ES-I3 (cell line): ENCODE measurements around the gene PACS2.
"Not testable (repeated sequence)": the region's sequence is repeated elsewhere in the genome, so short reads cannot be mapped to it uniquely, and the experiment has no call there.

Experiments used
- H3K36me3 ChIP-seq: 2 replicates; pipeline ENCODE4 v1.6.1; 2013; ENCODE audit warnings: mild to moderate bottlenecking, low read length, control low read depth, moderate library complexity; ENCODE audit not compliant: insufficient read depth
- H3K4me1 ChIP-seq: 2 replicates; pipeline ENCODE4 v1.6.1; 2013; ENCODE audit warnings: mild to moderate bottlenecking, control low read depth, low read length; ENCODE audit not compliant: insufficient read depth
- H3K9ac ChIP-seq: 2 replicates; pipeline ENCODE4 v1.6.1; 2013; ENCODE audit warnings: low read depth, mild to moderate bottlenecking, low read length, moderate library complexity
- H3K9me3 ChIP-seq: 2 replicates; pipeline ENCODE4 v1.6.1; 2013; ENCODE audit warnings: mild to moderate bottlenecking, low read length, moderate library complexity; ENCODE audit not compliant: control insufficient read depth, insufficient read depth

PACS2 gene

DNA sequence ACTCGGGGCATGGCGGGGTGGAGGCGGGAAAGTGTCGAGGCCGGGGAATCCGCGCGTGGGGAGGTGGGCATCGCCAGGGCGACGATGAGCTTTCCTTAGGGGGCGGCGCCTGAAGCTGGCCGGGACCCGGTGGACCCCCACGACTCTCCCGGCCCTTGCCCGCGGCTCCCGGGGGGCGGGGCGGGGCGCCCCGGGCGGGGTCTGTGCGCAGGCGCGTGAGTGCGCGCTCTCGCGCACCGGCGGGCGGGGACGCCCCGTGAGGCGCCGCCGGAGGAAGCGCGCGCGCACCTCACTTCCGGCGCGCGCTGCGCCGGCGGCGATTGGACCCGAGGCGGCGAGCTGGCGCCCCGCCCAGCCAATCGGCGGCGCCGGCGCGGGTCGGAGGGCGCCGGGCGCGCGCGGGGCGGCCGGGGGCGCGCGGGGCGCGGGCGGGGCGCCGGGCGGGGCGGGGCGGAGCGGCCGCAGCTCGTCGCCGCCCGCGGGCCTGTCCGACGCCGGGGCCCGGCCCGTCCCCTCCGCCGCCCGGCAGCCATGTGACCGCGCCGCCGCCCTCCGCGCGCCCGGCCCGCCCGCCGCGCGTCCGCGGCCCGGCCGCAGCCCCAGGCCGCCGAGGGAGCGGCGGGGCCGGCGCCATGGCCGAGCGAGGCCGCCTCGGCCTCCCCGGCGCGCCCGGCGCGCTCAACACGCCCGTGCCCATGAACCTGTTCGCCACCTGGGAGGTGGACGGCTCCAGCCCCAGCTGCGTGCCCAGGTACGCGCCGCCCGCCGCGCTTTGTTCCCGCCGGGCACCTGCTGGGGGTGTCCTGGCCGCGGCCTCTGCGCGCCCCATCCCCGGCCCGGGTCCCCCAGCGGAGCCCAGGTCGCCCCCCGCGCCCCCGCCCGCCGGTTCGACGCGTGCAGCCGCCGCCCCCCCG, at the start of gene PACS2:
PACS2 (plus strand) TSS at position 462 of the 914 bp plus-strand sequence; CDS start at position 633, 171 bp downstream.
- Histone ChIP-seq H3K36me3 (no peaks in the 10 kb centered on the region), H3K9ac (peak within 1 kb of the TSS; percentile 45), H3K4me1 (peaks cover 9% of the 10 kb centered on the region; the same call in 1 of the 2 replicates), H3K9me3 (no peaks in the 10 kb centered on the region)

DNA sequence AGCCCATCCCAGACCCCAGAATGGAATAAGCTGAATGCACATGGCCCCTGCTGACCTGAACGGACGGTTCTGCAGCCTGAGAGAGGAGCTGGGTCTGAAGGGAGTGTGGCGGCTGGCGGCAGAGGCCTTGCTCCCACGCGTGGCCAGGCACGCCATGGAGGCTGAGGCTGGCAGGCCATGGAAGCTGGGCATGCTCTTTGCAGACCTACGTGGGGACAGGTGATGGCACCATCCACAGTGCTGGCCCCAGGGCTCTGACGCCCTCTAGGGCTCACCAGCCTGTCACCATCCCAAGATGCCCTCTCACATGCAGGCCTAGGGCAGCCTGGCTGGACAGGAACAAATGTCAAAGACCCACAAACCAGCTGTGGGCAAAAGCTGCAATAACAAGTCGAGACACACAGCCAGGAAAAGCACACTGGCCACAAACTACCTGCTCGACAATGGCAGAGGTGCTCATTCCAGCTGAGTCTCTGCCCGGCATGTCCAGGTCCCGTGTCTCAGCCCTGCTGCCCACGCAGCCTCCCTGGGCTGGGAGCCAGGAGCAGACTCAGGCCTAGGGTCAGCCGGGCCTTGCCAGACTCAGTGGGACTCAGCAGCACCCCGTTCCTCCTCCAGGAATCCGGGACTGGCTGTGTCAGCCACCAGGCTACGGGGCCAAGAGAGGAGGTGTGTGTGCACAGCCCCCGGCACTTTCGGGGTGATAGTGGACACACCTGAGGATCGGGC, 46.6 kb upstream of the PACS2 start:
- Histone ChIP-seq H3K9ac (no peak overlapping the region), H3K36me3 (no peaks in the 10 kb centered on the region), H3K9me3 (no peaks in the 10 kb centered on the region), H3K4me1 (no peaks in the 10 kb centered on the region)

DNA sequence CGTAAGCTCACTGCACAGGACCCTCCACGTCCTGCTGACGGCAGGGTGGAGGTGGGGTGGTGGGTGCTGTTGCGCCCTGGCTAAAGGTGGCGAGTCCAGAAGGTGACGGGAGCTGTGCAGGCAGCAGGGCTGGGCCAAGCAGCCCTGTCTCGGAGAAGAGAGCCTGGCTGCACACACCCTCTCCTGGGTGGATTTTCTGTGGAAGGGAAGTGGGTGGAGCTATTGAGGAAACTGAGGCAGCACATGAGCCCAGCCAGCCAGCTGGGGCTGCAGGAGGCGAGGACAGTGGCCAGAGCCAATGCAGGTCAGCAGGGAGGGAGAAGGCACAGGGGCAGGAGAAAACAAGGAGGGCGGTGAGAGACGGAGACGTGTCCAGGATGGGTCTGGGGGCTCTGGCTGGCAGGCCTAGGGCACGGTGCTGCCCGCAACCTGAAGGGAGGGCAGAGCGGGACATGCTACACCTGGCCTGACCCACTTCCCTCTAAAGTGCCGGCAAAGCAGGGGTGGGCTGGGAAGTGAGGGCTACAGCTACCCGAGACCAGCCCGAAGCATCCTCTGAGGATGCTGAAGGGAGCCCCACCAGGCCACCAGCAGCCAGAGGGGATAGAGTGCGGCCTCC, 45.7 kb upstream of the PACS2 start:
- Histone ChIP-seq H3K9ac (no peak overlapping the region), H3K36me3 (no peaks in the 10 kb centered on the region), H3K4me1 (no peaks in the 10 kb centered on the region), H3K9me3 (no peaks in the 10 kb centered on the region)

DNA sequence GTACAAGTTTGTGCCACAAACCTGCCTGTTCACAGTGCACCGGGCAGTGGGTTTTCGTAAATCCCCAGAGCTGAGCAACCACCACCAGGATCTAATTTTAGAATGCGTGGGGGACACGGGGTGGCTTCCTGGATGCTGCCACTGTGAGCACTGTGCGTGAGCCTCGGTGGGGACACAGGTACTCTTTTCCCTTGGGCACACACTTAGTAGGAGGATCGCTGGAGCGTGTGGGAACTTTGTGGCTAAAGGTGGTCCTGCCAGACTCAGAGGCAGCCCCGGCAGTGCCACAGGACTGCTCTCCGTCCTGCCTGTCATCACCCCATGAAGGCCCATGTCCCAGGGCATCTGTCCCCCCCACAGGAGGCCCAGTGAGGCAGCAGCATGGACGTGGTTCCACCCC, 45.1 kb upstream of the PACS2 start:
- H3K9me3 ChIP-seq = no peaks in the 10 kb centered on the region
- no peaks in the 10 kb centered on the region for H3K36me3 ChIP-seq
- H3K4me1 ChIP-seq = no peaks in the 10 kb centered on the region
- no peak overlapping the region for H3K9ac ChIP-seq

DNA sequence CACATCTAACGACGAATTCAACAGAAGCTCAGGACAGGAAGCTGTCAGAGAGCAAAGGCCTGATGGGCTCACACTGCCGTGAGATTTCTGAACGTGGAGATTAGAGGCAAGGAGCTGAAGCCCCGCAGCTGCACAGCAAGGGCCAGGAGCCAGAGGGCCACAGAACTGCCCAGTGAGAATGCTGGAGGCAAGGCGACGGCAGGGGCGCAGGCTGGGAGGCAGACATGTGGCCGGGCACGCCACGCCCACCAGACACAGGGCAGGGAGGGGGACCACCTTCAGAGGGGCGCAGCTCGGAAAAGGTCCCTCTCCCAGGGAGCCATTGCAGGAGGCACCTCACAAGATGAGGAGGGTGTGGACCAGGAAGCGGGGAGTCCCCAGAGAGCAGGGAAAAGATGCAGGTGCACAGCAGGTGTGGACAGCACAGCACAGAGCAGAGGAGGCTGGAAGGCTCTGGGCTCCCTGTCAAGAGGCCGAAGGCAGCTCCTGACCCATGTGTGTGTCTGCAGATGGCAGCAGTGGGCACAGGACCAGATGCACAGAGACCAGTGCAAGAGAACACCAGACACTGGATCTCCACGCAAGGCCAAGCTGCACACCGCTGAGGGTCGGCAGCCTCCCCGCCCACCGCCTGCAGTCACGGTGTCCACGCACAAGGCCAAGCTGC, 43.2 kb upstream of the PACS2 start:
- H3K9ac ChIP-seq = no peak overlapping the region

DNA sequence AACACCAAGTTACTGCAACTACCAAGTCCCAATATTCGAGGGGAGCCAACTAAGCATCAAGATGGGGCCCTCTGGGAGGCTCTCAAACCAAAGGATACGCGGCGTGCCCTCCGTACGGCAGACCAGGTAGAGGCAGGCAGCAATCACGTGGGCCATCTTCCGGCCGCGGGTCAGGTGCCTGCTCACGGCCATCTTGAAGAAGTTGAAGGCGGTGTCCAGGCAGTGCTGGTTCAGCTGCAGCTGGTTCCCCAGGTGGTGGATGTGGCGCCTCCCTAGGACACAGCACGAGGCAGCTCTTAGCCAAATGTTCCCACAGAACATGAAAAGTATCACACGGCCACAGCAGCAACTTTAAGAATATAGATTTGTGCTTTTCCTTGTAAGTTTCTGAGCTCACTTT, 41.9 kb upstream of the PACS2 start:
- Histone ChIP-seq H3K36me3 (no peaks in the 10 kb centered on the region), H3K9ac (no peak overlapping the region), H3K4me1 (no peaks in the 10 kb centered on the region)

More for the DNA sequence above, 43.2 kb upstream of the PACS2 start:
- H3K9me3 ChIP-seq = no peaks in the 10 kb centered on the region
- no peaks in the 10 kb centered on the region for H3K36me3 ChIP-seq
- H3K4me1 ChIP-seq = no peaks in the 10 kb centered on the region

DNA sequence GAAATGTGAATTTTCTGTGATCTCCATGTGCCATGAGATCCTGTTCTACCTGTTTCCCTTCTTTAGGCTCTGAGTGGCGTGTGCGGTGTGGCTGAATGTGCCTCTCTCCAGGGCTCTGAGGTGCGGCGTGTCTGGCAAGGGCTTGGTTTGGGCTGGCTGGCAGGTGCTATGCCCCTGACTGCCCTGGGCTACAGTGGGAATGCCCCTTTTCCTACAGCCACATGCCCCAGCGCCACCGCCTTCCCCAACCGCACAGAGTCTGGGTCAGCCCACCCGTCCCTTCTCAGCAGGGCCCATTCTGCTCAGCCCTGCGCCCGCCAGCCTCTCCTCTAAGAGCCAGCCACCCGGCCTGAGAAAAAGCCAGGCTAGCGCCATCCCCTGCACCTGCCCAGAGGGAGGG, 41.5 kb upstream of the PACS2 start:
- Histone ChIP-seq H3K36me3 (no peaks in the 10 kb centered on the region), H3K9ac (no peak overlapping the region), H3K4me1 (no peaks in the 10 kb centered on the region), H3K9me3 (no peaks in the 10 kb centered on the region)

More for the DNA sequence above, 41.9 kb upstream of the PACS2 start:
- no peaks in the 10 kb centered on the region for H3K9me3 ChIP-seq

DNA sequence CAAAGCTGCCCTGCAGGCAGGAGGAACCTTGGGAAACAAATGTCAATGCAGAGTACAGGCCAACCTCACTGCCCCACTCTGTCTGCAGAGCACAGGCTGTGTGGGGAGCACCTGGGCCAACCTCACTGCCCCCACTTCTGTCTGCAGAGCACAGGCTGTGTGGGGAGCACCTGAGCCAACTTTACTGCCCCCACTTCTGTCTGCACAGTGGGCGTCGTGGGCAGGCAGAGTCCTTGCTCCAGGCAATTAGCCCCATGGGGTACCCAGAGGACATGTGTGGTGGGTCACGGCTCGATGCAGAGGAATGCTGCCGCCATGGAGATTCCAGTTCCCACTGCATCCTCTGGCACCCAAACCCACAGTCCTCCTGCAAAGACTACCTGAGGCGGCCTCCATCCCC, 39.9 kb upstream of the PACS2 start:
- H3K4me1 ChIP-seq = no peaks in the 10 kb centered on the region
- H3K9ac ChIP-seq = no peak overlapping the region
- no peaks in the 10 kb centered on the region; the same call in 1 of the 2 replicates for H3K9me3 ChIP-seq
- no peaks in the 10 kb centered on the region for H3K36me3 ChIP-seq

DNA sequence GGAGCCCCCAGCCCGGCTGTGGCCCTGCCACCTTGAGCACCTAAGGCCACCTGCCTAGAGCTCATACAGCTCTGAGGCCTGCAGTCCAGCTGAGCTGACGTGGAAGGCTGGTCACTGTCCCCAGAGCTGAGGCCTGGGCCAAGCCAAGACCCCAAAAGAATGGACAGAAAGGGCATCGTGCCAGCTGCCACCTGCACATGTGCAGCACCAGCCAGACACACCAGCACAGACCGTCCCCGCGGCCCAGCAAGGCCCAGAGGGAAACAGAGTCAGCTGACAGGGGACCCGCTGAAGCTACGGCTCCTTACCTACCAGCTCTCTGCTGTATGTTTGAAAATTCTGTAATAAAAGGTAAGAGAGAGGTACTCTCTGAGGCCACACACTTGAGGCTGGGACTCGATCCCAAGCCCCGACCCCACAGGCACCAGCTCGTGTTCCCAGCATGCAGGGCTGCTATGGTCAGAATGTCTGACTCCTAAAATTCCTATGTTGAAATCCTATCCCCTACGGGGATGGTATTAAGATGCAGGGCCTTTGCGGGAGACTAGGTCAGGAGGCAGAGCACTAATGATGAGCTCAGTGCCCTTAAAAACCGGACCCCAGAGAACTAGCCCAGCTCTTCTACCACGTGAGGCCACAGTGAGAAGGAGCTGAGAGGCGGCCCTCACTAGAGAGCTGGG, 39.1 kb upstream of the PACS2 start:
- no peaks in the 10 kb centered on the region for H3K4me1 ChIP-seq
- no peak overlapping the region for H3K9ac ChIP-seq
- no peaks in the 10 kb centered on the region for H3K36me3 ChIP-seq
- no peaks in the 10 kb centered on the region; the same call in 1 of the 2 replicates for H3K9me3 ChIP-seq

DNA sequence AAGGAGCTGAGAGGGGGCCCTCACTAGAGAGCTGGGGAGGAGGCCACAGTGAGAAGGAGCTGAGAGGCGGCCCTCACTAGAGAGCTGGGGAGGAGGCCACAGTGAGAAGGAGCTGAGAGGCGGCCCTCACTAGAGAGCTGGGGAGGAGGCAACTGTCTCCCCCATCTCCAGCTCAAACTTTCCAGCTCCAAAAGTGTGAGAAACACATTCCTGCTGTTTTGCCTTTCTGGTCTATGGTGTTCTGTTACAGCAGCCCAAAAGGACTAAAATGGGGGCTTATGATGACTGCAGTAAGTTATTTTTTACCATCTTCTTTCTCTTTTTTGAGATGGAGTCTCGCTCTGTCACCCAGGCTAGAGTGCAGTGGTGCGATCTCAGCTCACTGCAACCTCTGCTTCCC, 37.1 kb upstream of the PACS2 start:
- H3K9ac ChIP-seq, H3K4me1 ChIP-seq, H3K36me3 ChIP-seq, H3K9me3 ChIP-seq: not testable (repeated sequence)

DNA sequence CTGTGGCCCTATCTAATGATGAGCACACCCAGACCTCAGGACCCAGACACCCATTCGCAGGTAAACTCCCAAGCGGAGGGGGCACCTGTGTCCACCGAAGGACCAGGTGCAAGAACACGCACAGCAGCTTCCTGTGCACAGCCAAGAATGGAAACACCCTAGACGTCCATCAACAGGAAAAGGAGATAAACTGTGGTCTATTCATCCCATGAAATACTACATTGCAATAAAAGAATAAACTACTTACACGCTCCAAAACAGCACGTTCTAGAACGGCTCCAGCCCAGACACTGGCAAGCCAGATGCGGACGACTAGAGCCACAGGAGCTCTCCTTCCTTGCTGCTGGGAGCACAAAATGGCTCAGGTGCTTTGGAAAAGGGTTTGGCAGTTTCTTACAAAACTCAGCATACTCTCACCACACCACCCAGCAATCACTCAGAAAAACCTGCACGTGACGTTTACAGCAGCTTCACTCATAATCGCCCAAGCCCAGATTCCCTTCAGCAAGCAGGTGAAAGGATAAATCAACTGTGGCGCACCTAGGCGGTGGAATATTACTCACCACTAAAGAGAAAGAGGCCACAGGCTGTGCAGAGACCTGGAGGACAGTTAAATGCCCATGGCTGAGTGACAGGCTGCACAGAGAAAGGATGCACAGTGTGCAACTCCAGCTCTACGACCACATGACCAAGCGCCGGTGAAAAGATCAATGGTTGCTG, 34.7 kb upstream of the PACS2 start:
- H3K36me3 ChIP-seq = no peaks in the 10 kb centered on the region
- H3K4me1 ChIP-seq = no peaks in the 10 kb centered on the region; the same call in 1 of the 2 replicates
- H3K9me3 ChIP-seq = no peaks in the 10 kb centered on the region; the same call in 1 of the 2 replicates
- no peak overlapping the region for H3K9ac ChIP-seq

DNA sequence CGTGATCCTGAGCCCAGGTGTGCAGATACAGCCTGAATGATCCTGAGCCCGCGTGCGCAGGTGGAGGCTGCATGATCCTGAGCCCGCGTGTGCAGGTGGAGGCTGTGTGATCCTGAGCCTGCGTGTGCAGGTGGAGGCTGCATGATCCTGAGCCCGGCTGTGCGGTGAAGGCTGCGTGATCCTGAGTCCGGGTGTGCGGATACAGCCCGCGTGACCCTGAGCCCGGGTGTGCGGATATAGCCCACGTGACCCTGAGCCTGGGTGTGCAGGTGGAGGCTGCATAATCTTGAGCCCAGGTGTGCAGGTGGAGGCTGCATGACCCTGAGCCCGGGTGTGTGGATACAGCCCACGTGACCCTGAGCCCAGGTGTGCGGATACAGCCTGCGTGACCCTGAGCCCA, 34.0 kb upstream of the PACS2 start:
- Histone ChIP-seq H3K9ac (no peak overlapping the region), H3K4me1 (no peaks in the 10 kb centered on the region; the same call in 1 of the 2 replicates), H3K36me3 (no peaks in the 10 kb centered on the region), H3K9me3 (no peaks in the 10 kb centered on the region; the same call in 1 of the 2 replicates)
